Stomach (tissue), 4 donors: ENCODE results near the gene CAPN12.

Source experiments
- POLR2AphosphoS5 ChIP-seq, 3 donors: sonication (generic); formaldehyde crosslinking; IDR thresholded peaks; one replicate each; pipeline ENCODE4 v1.6.1; 2016; ENCODE audit warnings: antibody characterized with exemption in 3 of 3
- TF ChIP-seq, protein P1 (sequence below), 7 experiments: fragments of 450-650 bp in 4 of 7; fragments of 200-600 bp in 3 of 7; sonication (generic) in 3 of 7; IDR thresholded peaks; one replicate each; pipeline ENCODE4 v1.5.1; 2016 to 2019; ENCODE audit warnings: antibody characterized with exemption in 7 of 7, control low read depth in 2 of 7, mild to moderate bottlenecking in 1 of 7

DNA sequence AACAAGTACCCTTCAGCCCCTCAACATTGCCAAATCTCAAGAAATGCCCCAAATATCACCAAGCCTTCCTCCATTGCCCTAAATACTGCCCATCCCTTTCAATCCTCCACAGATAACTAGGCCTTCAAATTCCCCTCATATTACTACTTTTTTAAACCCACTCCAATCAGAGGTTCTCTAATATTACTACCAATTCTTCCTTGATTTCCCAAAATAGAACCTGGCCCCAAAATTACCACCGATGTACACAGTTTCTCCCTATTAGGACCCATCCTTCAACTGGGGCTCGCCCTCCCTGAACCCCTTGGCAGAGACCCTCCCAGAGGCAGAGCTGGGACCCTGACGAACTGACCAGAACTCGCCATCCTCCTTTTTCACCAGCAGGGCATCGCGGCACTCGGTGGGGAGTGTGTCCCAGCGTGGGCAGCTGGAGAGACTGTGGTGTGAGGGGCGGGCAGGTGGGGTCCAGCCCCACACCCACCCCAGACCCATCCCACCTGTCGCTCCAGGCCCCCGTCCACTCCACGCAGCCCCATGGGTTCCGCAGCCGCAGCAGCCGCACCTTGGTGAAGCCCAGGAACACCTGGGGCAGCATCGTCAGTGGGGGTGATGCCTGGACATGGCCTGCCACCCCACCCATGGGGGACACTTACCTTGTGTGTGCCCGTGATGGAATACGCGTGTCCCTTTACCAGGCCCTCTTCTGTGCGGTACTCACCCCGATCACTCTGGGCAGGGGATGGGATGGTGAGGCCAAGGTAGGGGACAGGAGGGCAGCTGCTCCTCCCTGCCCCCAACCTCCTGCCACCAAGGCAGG is 6.1 kb downstream of the CAPN12 start:
- no peak for TF ChIP-seq POLR2AphosphoS5 (IDR thresholded peaks at IDR 0.05)
- TF ChIP-seq, protein P1, sequence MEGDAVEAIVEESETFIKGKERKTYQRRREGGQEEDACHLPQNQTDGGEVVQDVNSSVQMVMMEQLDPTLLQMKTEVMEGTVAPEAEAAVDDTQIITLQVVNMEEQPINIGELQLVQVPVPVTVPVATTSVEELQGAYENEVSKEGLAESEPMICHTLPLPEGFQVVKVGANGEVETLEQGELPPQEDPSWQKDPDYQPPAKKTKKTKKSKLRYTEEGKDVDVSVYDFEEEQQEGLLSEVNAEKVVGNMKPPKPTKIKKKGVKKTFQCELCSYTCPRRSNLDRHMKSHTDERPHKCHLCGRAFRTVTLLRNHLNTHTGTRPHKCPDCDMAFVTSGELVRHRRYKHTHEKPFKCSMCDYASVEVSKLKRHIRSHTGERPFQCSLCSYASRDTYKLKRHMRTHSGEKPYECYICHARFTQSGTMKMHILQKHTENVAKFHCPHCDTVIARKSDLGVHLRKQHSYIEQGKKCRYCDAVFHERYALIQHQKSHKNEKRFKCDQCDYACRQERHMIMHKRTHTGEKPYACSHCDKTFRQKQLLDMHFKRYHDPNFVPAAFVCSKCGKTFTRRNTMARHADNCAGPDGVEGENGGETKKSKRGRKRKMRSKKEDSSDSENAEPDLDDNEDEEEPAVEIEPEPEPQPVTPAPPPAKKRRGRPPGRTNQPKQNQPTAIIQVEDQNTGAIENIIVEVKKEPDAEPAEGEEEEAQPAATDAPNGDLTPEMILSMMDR (IDR thresholded peaks at IDR 0.05), result no peak
